H1 (cell line): ENCODE data around the gene EPG5. TPM values are rescaled to one million over a fixed set of nuclear protein-coding genes. Genes with fewer than 3 reads are reported as not detected.

Experiments
- CTCF ChIA-PET: fragments of 300-600 bp; sonication (Branson Sonifier 250); formaldehyde crosslinking; loops from one replicate; lab custom pipeline; 2021; ENCODE audit not compliant: partially characterized antibody; lab: Charles Lee
- POLR2A ChIA-PET: fragments of 300-600 bp; sonication (Branson Sonifier 250); formaldehyde crosslinking; loops from one replicate; lab custom pipeline; 2021; ENCODE audit warnings: inconsistent platforms; ENCODE audit not compliant: partially characterized antibody; lab: Charles Lee
- DNase-seq, 2 experiments: peaks; one replicate each; pipeline versions ENCODE4 v3.0.0 to v3.0.0-alpha.2; 2010 to 2022; ENCODE audit warnings: low spot score in 2 of 2, low read depth in 1 of 2, mixed read lengths in 1 of 2
- FAIRE-seq: peaks from 2 replicates; lab custom pipeline; 2011; peaks lifted over from hg19 to GRCh38; lab: Jason Lieb, UNC
- H2AFZ ChIP-seq: 2 replicates; pipeline ENCODE4 v1.8.1; 2012; ENCODE audit warnings: low read length, inconsistent platforms
- H2AK5ac ChIP-seq: 2 replicates; pipeline ENCODE4 v1.6.1; 2013; ENCODE audit warnings: low read depth, low read length
- H2BK120ac ChIP-seq: replicated peaks from 2 replicates; pipeline ENCODE3; 2013; ENCODE audit warnings: low read depth, low read length, inconsistent platforms
- H2BK12ac ChIP-seq: 2 replicates; pipeline ENCODE4 v1.6.1; 2013; ENCODE audit warnings: low read depth, low read length
- H2BK15ac ChIP-seq: 2 replicates; pipeline ENCODE4 v1.6.1; 2013; ENCODE audit warnings: low read length
- H2BK20ac ChIP-seq: 2 replicates; pipeline ENCODE4 v1.6.1; 2013; ENCODE audit warnings: low read length
- H2BK5ac ChIP-seq: 2 replicates; pipeline ENCODE4 v1.6.1; 2013; ENCODE audit warnings: low read depth, low read length
- H3K14ac ChIP-seq: 2 replicates; pipeline ENCODE4 v1.6.1; 2013; ENCODE audit warnings: inconsistent platforms; ENCODE audit not compliant: insufficient read length
- H3K18ac ChIP-seq: 2 replicates; pipeline ENCODE4 v1.6.1; 2013; ENCODE audit warnings: low read length; ENCODE audit errors: extremely low read depth
- H3K23ac ChIP-seq: 2 replicates; pipeline ENCODE4 v1.6.1; 2013; ENCODE audit warnings: inconsistent platforms; ENCODE audit not compliant: insufficient read length
- H3K23me2 ChIP-seq: 2 replicates; pipeline ENCODE4 v1.6.1; 2013; ENCODE audit warnings: low read depth, low read length
- H3K27ac ChIP-seq: 2 replicates; pipeline ENCODE4 v1.6.1; 2011; ENCODE audit warnings: low read depth, low read length, inconsistent platforms
- H3K27me3 ChIP-seq, 4 experiments: replicated peaks in 1 of 4; 1 replicate in 1 of 4; 2 replicates in 3 of 4; pipeline versions ENCODE4 v1.6.1 to v1.8.1; 2011 to 2013; ENCODE audit warnings: low read length in 3 of 4, mild to moderate bottlenecking in 3 of 4, inconsistent platforms in 2 of 4, mixed read lengths in 2 of 4, moderate library complexity in 1 of 4; ENCODE audit not compliant: control insufficient read depth in 3 of 4, insufficient read depth in 3 of 4; ENCODE audit errors: extremely low read depth in 1 of 4
- H3K36me3 ChIP-seq, 4 experiments: 2 replicates each; pipeline versions ENCODE4 v1.6.1 to v1.8.1; 2011 to 2013; ENCODE audit warnings: mild to moderate bottlenecking in 4 of 4, low read length in 3 of 4, moderate library complexity in 2 of 4, control low read depth in 1 of 4, inconsistent platforms in 1 of 4; ENCODE audit not compliant: insufficient read depth in 4 of 4, control insufficient read depth in 2 of 4
- H3K4ac ChIP-seq: replicated peaks from 2 replicates; pipeline ENCODE3; 2013; ENCODE audit warnings: low read length, low read depth, mixed read lengths, inconsistent platforms; ENCODE audit not compliant: insufficient read length
- H3K4me1 ChIP-seq, 4 experiments: replicated peaks in 1 of 4; 1 replicate in 1 of 4; 2 replicates in 3 of 4; pipeline versions ENCODE4 v1.6.1 to v1.8.1; 2011 to 2013; ENCODE audit warnings: low read length in 3 of 4, inconsistent platforms in 2 of 4, mixed read lengths in 1 of 4; ENCODE audit not compliant: insufficient read depth in 4 of 4, control insufficient read depth in 3 of 4
- H3K4me2 ChIP-seq, 2 experiments: 2 replicates each; pipeline versions ENCODE4 v1.6.1 to v1.8.1; 2011 to 2013; ENCODE audit warnings: low read depth in 2 of 2, low read length in 2 of 2, control low read depth in 1 of 2, inconsistent platforms in 1 of 2, mild to moderate bottlenecking in 1 of 2; ENCODE audit not compliant: insufficient read depth in 1 of 2
- H3K4me3 ChIP-seq, 4 experiments: fragments of 200-600, 300-600 bp in 1 of 4; sonication (generic), shearing (Covaris generic), sonication (Bioruptor Twin) in 1 of 4; 2 replicates each; pipeline versions ENCODE4 v1.5.1 to v1.8.1; 2011 to 2016; ENCODE audit warnings: low read length in 4 of 4, low read depth in 3 of 4, control low read depth in 2 of 4, inconsistent platforms in 2 of 4, mild to moderate bottlenecking in 2 of 4, mixed read lengths in 1 of 4, moderate library complexity in 1 of 4; ENCODE audit not compliant: insufficient read depth in 2 of 4; ENCODE audit errors: extremely low read depth in 1 of 4
- H3K56ac ChIP-seq: replicated peaks from 2 replicates; pipeline ENCODE3; 2013; ENCODE audit warnings: low read depth, mild to moderate bottlenecking, mixed read lengths, low read length, inconsistent platforms; ENCODE audit not compliant: insufficient read length
- H3K79me1 ChIP-seq: 2 replicates; pipeline ENCODE4 v1.6.1; 2013; ENCODE audit warnings: low read depth, low read length, control low read depth
- H3K79me2 ChIP-seq, 2 experiments: 2 replicates each; pipeline versions ENCODE4 v1.6.1 to v1.8.1; 2012 to 2013; ENCODE audit warnings: low read length in 2 of 2, mild to moderate bottlenecking in 2 of 2, inconsistent platforms in 1 of 2; ENCODE audit not compliant: insufficient read depth in 2 of 2, control insufficient read depth in 1 of 2
- H3K9ac ChIP-seq, 4 experiments: replicated peaks in 1 of 4; 1 replicate in 1 of 4; 2 replicates in 3 of 4; pipeline versions ENCODE4 v1.6.1 to v1.8.1; 2011 to 2013; ENCODE audit warnings: low read depth in 3 of 4, low read length in 3 of 4, control low read depth in 2 of 4, mild to moderate bottlenecking in 2 of 4, moderate library complexity in 2 of 4, inconsistent platforms in 1 of 4; ENCODE audit errors: extremely low read depth in 1 of 4
- H3K9me3 ChIP-seq, 2 experiments: 2 replicates each; pipeline versions ENCODE4 v1.6.1 to v1.8.1; 2012 to 2013; ENCODE audit warnings: mild to moderate bottlenecking in 2 of 2, moderate library complexity in 2 of 2, control low read depth in 1 of 2, inconsistent platforms in 1 of 2, low read depth in 1 of 2, low read length in 1 of 2, mixed read lengths in 1 of 2; ENCODE audit not compliant: insufficient read depth in 2 of 2
- H4K20me1 ChIP-seq, 2 experiments: replicated peaks in 1 of 2; 2 replicates each; pipeline versions ENCODE3 to v1.8.1; 2011 to 2013; ENCODE audit warnings: inconsistent platforms in 2 of 2, low read length in 2 of 2, mild to moderate bottlenecking in 1 of 2; ENCODE audit not compliant: insufficient read depth in 2 of 2, control insufficient read depth in 1 of 2
- H4K5ac ChIP-seq: 2 replicates; pipeline ENCODE4 v1.6.1; 2013; ENCODE audit warnings: low read length, low read depth, mixed read lengths, inconsistent platforms; ENCODE audit not compliant: insufficient read length
- H4K8ac ChIP-seq: 2 replicates; pipeline ENCODE4 v1.8.0; 2013; ENCODE audit warnings: mild to moderate bottlenecking, moderate library complexity, low read length, inconsistent platforms; ENCODE audit not compliant: insufficient read depth; ENCODE audit errors: extremely low read depth
- H4K91ac ChIP-seq: replicated peaks from 2 replicates; pipeline ENCODE3; 2013; ENCODE audit warnings: low read length, mixed read lengths, inconsistent platforms; ENCODE audit not compliant: insufficient read length
- ASH2L ChIP-seq: fragments of 200-600, 300-600 bp; sonication (generic); IDR thresholded peaks from one replicate; pipeline ENCODE4 v1.7.1; 2017; ENCODE audit warnings: low read length
- BCL11A ChIP-seq, 2 experiments: IDR thresholded peaks; one replicate each; pipeline ENCODE4 v1.6.1; 2011; ENCODE audit warnings: low read depth in 2 of 2, low read length in 2 of 2, mild to moderate bottlenecking in 2 of 2
- BRCA1 ChIP-seq: IDR thresholded peaks from 2 replicates; pipeline ENCODE4 v1.6.1; 2012; ENCODE audit warnings: low read depth, low read length, improper control_type of control experiment
- CBX8 ChIP-seq: fragments of 300-800, 300-1000 bp; sonication (generic); IDR thresholded peaks from 2 replicates; pipeline ENCODE4 v1.7.1; 2016; ENCODE audit warnings: low read depth, low read length, borderline replicate concordance
- FOSL1 ChIP-seq: IDR thresholded peaks from 2 replicates; pipeline ENCODE4 v1.6.1; 2011; ENCODE audit warnings: mild to moderate bottlenecking, low read depth, low read length, moderate library complexity; ENCODE audit not compliant: insufficient read depth
- JUND ChIP-seq: IDR thresholded peaks from 2 replicates; pipeline ENCODE4 v1.6.1; 2011; ENCODE audit warnings: mild to moderate bottlenecking, improper control_type of control experiment, low read length
- RNF2 ChIP-seq: fragments of 200-900, 300-1000 bp; sonication (generic); IDR thresholded peaks from 2 replicates; pipeline ENCODE4 v1.7.1; 2016; ENCODE audit warnings: borderline replicate concordance, low read depth, mild to moderate bottlenecking, antibody characterized with exemption, low read length; ENCODE audit not compliant: poor library complexity, severe bottlenecking; ENCODE audit errors: missing control alignments
- SAP30 ChIP-seq: fragments of 300-600 bp; sonication (generic); IDR thresholded peaks from 2 replicates; pipeline ENCODE4 v1.7.1; 2012; ENCODE audit warnings: low read length, moderate library complexity, mild to moderate bottlenecking, inconsistent platforms; ENCODE audit not compliant: insufficient read depth, insufficient replicate concordance
- WGBS, 2 experiments: shearing (Covaris generic) in 1 of 2; methylation state at CpG; one replicate each; pipeline versions ENCODE4 v1.1.6 to v1.1.7; 2013 to 2015; ENCODE audit warnings: low lambda C conversion rate in 2 of 2, mixed read lengths in 2 of 2, inconsistent platforms in 1 of 2, low coverage in 1 of 2, missing lambda C conversion rate in 1 of 2; ENCODE audit not compliant: insufficient replicate concordance in 2 of 2, insufficient coverage in 1 of 2, insufficient read length in 1 of 2; ENCODE audit errors: extremely low coverage in 1 of 2, missing lambda C conversion rate in 1 of 2; 5-methylcytosine and 5-hydroxymethylcytosine counted together
- polyA plus RNA-seq, 7 experiments: library from polyadenylated mRNA; depleted of rRNA in 3 of 7; stranded (reverse) in 5 of 7; unstranded in 2 of 7; fragments of >200 nt in 5 of 7; fragments of 200-250 nt in 2 of 7; gene quantifications; 1 replicate in 5 of 7; 2 replicates in 1 of 7; 4 replicates in 1 of 7; pipeline versions ENCODE4 v1.2.1 to v1.2.3, GENCODE V29; 2011 to 2013; ENCODE audit warnings: missing spikeins in 2 of 7, mixed read lengths in 2 of 7
- total RNA-seq: library from RNA; stranded (reverse); fragmentation: NEBNext Ultra II Directional; extraction: Animal tissue kit (Norgen Biotek cat#: 25700); gene quantifications from 2 replicates; pipeline ENCODE4 v1.2.1, GENCODE V29; 2021

Gene EPG5
- total and polyA plus RNA-seq, 2 of the 8 experiments (the other 6 are each of a cell fraction or from before 2014, with no cell fraction given), result 14.1 to 18.3 TPM

- no peak overlapping the region for H4K8ac ChIP-seq
- H3K79me1 ChIP-seq, result no peaks in the 10 kb centered on the region
- no peak overlapping the region for H2AK5ac ChIP-seq
- no peak overlapping the region for H2BK5ac ChIP-seq
- no peaks in the 10 kb centered on the region for H3K4me1 ChIP-seq
- no peak for FAIRE-seq
- no peak overlapping the region for H3K14ac ChIP-seq
- H3K79me2 ChIP-seq, result no peaks in the 10 kb centered on the region
- H4K20me1 ChIP-seq, result peaks cover 0 to 3% of the 10 kb centered on the region in 2 experiments
- TF ChIP-seq SAP30 (no peak), RNF2 (no peak), BCL11A (IDR thresholded peaks at IDR 0.05; ENCODE audit: low read depth in 2 of 2, low read length in 2 of 2) (no peak), CBX8 (no peak), ASH2L (no peak), JUND (no peak), BRCA1 (no peak), FOSL1 (no peak)
- no peak overlapping the region for H2BK15ac ChIP-seq
- no peak overlapping the region for H2BK12ac ChIP-seq
- no peaks in the 10 kb centered on the region for H3K9me3 ChIP-seq
- WGBS, 2 experiments, result 80% methylated on average over 1 of the region's 1 CpG; no CpG with 5 or more reads in 1 of the 2 experiments
- POLR2A ChIA-PET, result no interaction called here
- H4K91ac ChIP-seq, result no peak overlapping the region
- H2BK20ac ChIP-seq, result no peak overlapping the region
- H4K5ac ChIP-seq, result no peak overlapping the region
- no peak overlapping the region for H3K56ac ChIP-seq
- peaks cover 0 to 27% (median 7%) of the 10 kb centered on the region in 4 experiments; a peak in 5 of 8 replicates for H3K36me3 ChIP-seq
- no peaks in the 10 kb centered on the region for H3K27me3 ChIP-seq
- no peak overlapping the region for H3K4me2 ChIP-seq
- H3K4me3 ChIP-seq, result no peak overlapping the region
- no peak overlapping the region for H3K4ac ChIP-seq
- CTCF ChIA-PET, result interaction anchor here (0.7 to 1.9 kb wide), 10 partner anchors 8 to 237 kb away, joined by 3 to 6 read pairs (median 3); no protein-coding TSS in a partner anchor
- H2AFZ ChIP-seq, result no peak overlapping the region
- no peak for DNase-seq
- H3K9ac ChIP-seq, result no peak overlapping the region
- H3K18ac ChIP-seq, result no peak overlapping the region
- no peaks in the 10 kb centered on the region for H3K23me2 ChIP-seq
- H3K27ac ChIP-seq, result no peak overlapping the region
- no peak overlapping the region for H2BK120ac ChIP-seq
- H3K23ac ChIP-seq, result no peak overlapping the region
Observed at GRCh38 chr18:45901654-45902210, 65.4 kb downstream of the EPG5 start.
